ENCODE measurements around the gene YOD1.

DNA sequence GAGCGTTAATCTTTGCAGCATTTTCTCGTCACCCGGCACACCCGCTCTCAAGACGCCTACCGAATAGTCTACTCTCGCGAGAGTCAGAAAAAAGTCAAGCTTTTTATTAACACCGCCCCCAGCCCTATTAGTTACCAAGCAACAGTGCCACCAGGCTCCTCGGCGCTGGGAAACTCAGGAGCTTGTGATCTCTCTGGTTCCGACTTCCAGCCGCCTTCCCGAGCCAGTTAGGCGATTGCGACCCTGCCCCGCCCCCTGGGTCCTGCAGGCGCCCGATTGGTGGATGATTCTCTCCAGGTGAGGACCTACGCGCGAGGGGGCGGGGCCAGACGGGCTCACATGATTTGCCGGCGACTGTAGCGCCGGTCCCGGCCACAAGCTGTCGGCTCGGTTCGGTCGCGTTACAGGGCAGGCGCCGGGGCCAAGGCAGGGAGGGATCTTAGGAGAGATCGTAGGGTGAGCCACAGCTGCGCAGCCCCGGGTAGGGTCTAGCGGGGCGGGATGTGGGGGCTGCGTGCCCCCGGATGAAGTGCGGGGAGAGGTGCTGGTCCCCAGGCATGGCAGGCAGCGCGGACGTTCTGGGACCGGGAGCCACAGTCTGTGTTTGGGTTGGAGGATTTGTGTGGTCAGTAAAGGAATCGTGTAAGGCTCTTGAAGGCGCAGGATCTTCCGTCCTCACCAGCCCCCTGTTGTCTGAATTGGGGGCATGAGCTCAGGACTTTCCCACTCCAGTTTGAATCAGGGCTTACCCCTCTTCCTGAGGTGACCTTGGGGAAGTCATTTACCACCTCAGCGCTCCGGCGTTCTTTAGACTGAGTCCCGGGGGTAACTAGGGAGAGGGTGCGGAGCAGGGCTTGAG, 2.1 kb upstream of the YOD1 start, which contains the start of gene PFKFB2:
- no peak; the same call in 1 of the 2 replicates for TF ChIP-seq TSC22D2 (CRISPR knock-in tag; IDR thresholded peaks at IDR 0.05; ENCODE audit: borderline replicate concordance)
- TF ChIP-seq ZBTB7A (CRISPR knock-in tag; IDR thresholded peaks at IDR 0.05), result no peak
- TF ChIP-seq CTCF (CRISPR knock-in tag; IDR thresholded peaks at IDR 0.05), result peak; percentile 36
- 0 out of 2 replicates have a peak, but pooled peaks have one; percentile 60 for TF ChIP-seq ZNF274 (CRISPR knock-in tag; IDR thresholded peaks at IDR 0.05)
- no peak for TF ChIP-seq CBX2 (IDR thresholded peaks at IDR 0.05; ENCODE audit: low read depth, low read length)
- no peak for TF ChIP-seq CBX2 (CRISPR knock-in tag; IDR thresholded peaks at IDR 0.05; ENCODE audit: low read depth)
- TF ChIP-seq, protein P1, sequence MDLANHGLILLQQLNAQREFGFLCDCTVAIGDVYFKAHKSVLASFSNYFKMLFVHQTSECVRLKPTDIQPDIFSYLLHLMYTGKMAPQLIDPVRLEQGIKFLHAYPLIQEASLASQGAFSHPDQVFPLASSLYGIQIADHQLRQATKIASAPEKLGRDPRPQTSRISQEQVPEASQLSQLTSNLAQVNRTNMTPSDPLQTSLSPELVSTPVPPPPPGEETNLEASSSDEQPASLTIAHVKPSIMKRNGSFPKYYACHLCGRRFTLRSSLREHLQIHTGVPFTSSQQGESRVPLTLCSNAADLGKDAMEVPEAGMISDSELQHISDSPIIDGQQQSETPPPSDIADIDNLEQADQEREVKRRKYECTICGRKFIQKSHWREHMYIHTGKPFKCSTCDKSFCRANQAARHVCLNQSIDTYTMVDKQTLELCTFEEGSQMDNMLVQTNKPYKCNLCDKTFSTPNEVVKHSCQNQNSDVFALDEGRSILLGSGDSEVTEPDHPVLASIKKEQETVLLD (CRISPR knock-in tag; IDR thresholded peaks at IDR 0.05; ENCODE audit: low read depth), result no peak
- TF ChIP-seq TRIM24 (CRISPR knock-in tag; IDR thresholded peaks at IDR 0.05), result no peak
- peak; percentile 91; the same call in 1 of the 2 replicates for TF ChIP-seq ARID4A (CRISPR knock-in tag; IDR thresholded peaks at IDR 0.05; ENCODE audit: borderline replicate concordance)
- TF ChIP-seq FOXP4 (CRISPR knock-in tag; IDR thresholded peaks at IDR 0.05), result no peak
- no peak for TF ChIP-seq ARID2 (CRISPR knock-in tag; IDR thresholded peaks at IDR 0.05; ENCODE audit: borderline replicate concordance)
